Measurements from ENCODE around the gene TSHZ1.

DNA sequence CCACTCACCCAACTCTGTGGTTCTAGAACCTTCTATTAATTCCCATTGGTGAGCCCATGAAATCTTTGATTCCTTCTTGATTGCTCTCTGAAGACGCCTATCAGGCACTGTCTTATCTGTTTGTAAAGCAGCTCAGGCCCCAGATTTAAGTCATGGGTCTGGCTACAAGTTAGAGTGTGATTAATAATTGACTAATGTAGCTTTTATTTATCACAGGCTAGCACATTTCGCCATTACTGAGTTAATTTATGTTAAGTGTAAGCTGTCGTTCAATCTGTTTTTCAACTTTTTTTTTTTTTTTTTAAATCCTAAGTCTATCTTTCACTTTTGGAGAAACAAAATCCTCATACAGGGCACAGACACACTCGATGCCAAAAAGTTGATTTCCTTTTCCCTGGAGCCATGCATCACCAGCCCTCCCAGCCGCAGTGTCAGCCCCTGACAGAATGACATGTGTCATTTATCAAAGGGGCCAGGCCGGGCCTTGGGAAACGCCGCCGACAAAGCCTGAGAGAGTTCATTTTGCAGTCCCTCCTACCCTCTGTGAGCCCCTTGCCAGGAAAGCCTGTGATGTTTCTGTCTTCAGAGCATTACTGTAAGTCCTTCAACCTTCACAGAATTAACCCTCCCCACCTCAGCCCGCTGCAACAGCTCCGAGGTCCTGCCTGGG is 15.8 kb downstream of the TSHZ1 start:
- TF ChIP-seq, protein P1, sequence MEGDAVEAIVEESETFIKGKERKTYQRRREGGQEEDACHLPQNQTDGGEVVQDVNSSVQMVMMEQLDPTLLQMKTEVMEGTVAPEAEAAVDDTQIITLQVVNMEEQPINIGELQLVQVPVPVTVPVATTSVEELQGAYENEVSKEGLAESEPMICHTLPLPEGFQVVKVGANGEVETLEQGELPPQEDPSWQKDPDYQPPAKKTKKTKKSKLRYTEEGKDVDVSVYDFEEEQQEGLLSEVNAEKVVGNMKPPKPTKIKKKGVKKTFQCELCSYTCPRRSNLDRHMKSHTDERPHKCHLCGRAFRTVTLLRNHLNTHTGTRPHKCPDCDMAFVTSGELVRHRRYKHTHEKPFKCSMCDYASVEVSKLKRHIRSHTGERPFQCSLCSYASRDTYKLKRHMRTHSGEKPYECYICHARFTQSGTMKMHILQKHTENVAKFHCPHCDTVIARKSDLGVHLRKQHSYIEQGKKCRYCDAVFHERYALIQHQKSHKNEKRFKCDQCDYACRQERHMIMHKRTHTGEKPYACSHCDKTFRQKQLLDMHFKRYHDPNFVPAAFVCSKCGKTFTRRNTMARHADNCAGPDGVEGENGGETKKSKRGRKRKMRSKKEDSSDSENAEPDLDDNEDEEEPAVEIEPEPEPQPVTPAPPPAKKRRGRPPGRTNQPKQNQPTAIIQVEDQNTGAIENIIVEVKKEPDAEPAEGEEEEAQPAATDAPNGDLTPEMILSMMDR (IDR thresholded peaks at IDR 0.05 in 8 of 11, conservative IDR thresholded peaks at IDR 0.05 in 3 of 11), result no peak
- TF ChIP-seq POLR2AphosphoS5 (IDR thresholded peaks at IDR 0.05), result no peak

All from spleen (tissue), 7 donors.